ENCODE measurements around the gene NRIP2.

The NRIP2 gene

GRCh38 chr12:2800046-2800570 is 34.7 kb downstream of the NRIP2 start:
- TF ChIP-seq ARNT (IDR thresholded peaks at IDR 0.05) (no peak), FOXM1 (IDR thresholded peaks at IDR 0.05; ENCODE audit: borderline replicate concordance) (no peak), BHLHE40 (IDR thresholded peaks at IDR 0.05; ENCODE audit: borderline replicate concordance) (no peak), FOXA1 (IDR thresholded peaks at IDR 0.05) (no peak), ELF4 (IDR thresholded peaks at IDR 0.05) (no peak), FOXK2 (IDR thresholded peaks at IDR 0.05) (no peak), ZNF384 (IDR thresholded peaks at IDR 0.05) (no peak), HDGF (IDR thresholded peaks at IDR 0.05; ENCODE audit: borderline replicate concordance) (no peak), NFRKB (IDR thresholded peaks at IDR 0.05) (no peak), SUZ12 (IDR thresholded peaks at IDR 0.05) (no peak)
- no peak for DNase-seq (ENCODE audit: extremely low spot score)
- POLR2A ChIA-PET = no interaction called here
- CTCF ChIA-PET = no interaction called here

- CTCF ChIA-PET = interaction anchor here (0.8 kb wide), 1 partner anchor 42 kb away, joined by 6 read pairs; no protein-coding TSS in a partner anchor
Measured at GRCh38 chr12:2797721-2798418, 37.0 kb downstream of the NRIP2 start.

GRCh38 chr12:2796187-2796666 is 38.6 kb downstream of the NRIP2 start:
- no peak for DNase-seq (ENCODE audit: extremely low spot score)
- CTCF ChIA-PET = interaction anchor here (0.6 to 1.3 kb wide), 2 partner anchors 12 to 56 kb away, joined by 3 read pairs; no protein-coding TSS in a partner anchor
- TF ChIP-seq SUZ12 (IDR thresholded peaks at IDR 0.05) = no peak
- no peak for TF ChIP-seq FOXK2 (IDR thresholded peaks at IDR 0.05)
- TF ChIP-seq ARNT (IDR thresholded peaks at IDR 0.05) = no peak
- no peak for TF ChIP-seq CTBP1 (IDR thresholded peaks at IDR 0.05; ENCODE audit: borderline replicate concordance)
- no peak for TF ChIP-seq SP1 (IDR thresholded peaks at IDR 0.05)
- TF ChIP-seq NFRKB (IDR thresholded peaks at IDR 0.05) = no peak
- no peak for TF ChIP-seq FOXA1 (IDR thresholded peaks at IDR 0.05)
- no peak for TF ChIP-seq PKNOX1 (IDR thresholded peaks at IDR 0.05)
- no peak for TF ChIP-seq LEF1 (IDR thresholded peaks at IDR 0.05; ENCODE audit: borderline replicate concordance)
- no peak for TF ChIP-seq TARDBP (IDR thresholded peaks at IDR 0.05)
- POLR2A ChIA-PET = interaction anchor here (0.6 to 2.6 kb wide), 8 partner anchors 8 to 94 kb away, joined by 3 to 15 read pairs (median 8); partner anchors contain the start of genes ITFG2, NRIP2 and TULP3

More at GRCh38 chr12:2797721-2798418, 37.0 kb downstream of the NRIP2 start:
- TF ChIP-seq TARDBP (IDR thresholded peaks at IDR 0.05) (no peak), CTBP1 (IDR thresholded peaks at IDR 0.05; ENCODE audit: borderline replicate concordance) (no peak), SP1 (IDR thresholded peaks at IDR 0.05) (no peak), LEF1 (IDR thresholded peaks at IDR 0.05; ENCODE audit: borderline replicate concordance) (no peak), HDGF (IDR thresholded peaks at IDR 0.05; ENCODE audit: borderline replicate concordance) (no peak), ARNT (IDR thresholded peaks at IDR 0.05) (no peak)
- POLR2A ChIA-PET = interaction anchor here (0.8 kb wide), 1 partner anchor 12 kb away, joined by 4 read pairs; no protein-coding TSS in a partner anchor
- no peak for DNase-seq (ENCODE audit: extremely low spot score)

- TF ChIP-seq ARNT (IDR thresholded peaks at IDR 0.05) (no peak), HDGF (IDR thresholded peaks at IDR 0.05; ENCODE audit: borderline replicate concordance) (peak; percentile 59; the same call in 1 of the 2 replicates), FOXM1 (IDR thresholded peaks at IDR 0.05; ENCODE audit: borderline replicate concordance) (peak; percentile 34; the same call in 1 of the 2 replicates)
- CTCF ChIA-PET = interaction anchor here (0.6 to 1.3 kb wide), 2 partner anchors 10 to 11 kb away, joined by 3 read pairs; no protein-coding TSS in a partner anchor
- DNase-seq (ENCODE audit: extremely low spot score) = peak; percentile 82
- POLR2A ChIA-PET = interaction anchor here (0.6 to 2.6 kb wide), 8 partner anchors 9 to 95 kb away, joined by 3 to 15 read pairs (median 8); partner anchors contain the start of genes ITFG2, NRIP2 and TULP3
Measured at GRCh38 chr12:2795291-2796186, 39.3 kb downstream of the NRIP2 start.

GRCh38 chr12:2794736-2795289 is 40.0 kb downstream of the NRIP2 start, which contains the start of gene FKBP4:
Gene FKBP4, plus strand, starts transcription at chr12:2794970. Its CDS starts 170 bp downstream, at chr12:2795140.
- POLR2A ChIA-PET = interaction anchor here (0.5 to 2.6 kb wide), 9 partner anchors 10 to 110 kb away, joined by 3 to 15 read pairs (median 3); partner anchors contain the start of gene ITFG2
- peak; percentile 88 for DNase-seq (ENCODE audit: extremely low spot score)
- TF ChIP-seq FOXM1 (IDR thresholded peaks at IDR 0.05; ENCODE audit: borderline replicate concordance) (peak; percentile 23; the same call in 1 of the 2 replicates), L3MBTL2 (conservative IDR thresholded peaks at IDR 0.05) (peak; percentile 54), ARNT (IDR thresholded peaks at IDR 0.05) (no peak)
- CTCF ChIA-PET = no interaction called here

- ChIA-PET POLR2A (interaction anchor here (0.5 to 2.6 kb wide), 9 partner anchors 9 to 109 kb away, joined by 3 to 15 read pairs (median 3); partner anchors contain the start of gene ITFG2), CTCF (no interaction called here)
- TF ChIP-seq PKNOX1 (IDR thresholded peaks at IDR 0.05) = no peak
- no peak for TF ChIP-seq ZNF384 (IDR thresholded peaks at IDR 0.05)
- TF ChIP-seq NFRKB (IDR thresholded peaks at IDR 0.05) = no peak
- no peak for TF ChIP-seq LEF1 (IDR thresholded peaks at IDR 0.05; ENCODE audit: borderline replicate concordance)
- no peak for DNase-seq (ENCODE audit: extremely low spot score)
Measured at GRCh38 chr12:2794191-2794735, 40.6 kb downstream of the NRIP2 start.
